ENCODE results near the gene ADCY10. TPM values are rescaled to one million over a fixed set of nuclear protein-coding genes. Genes with fewer than 3 reads are reported as not detected.

Gene ADCY10
- polyA plus RNA-seq, 1 experiment = 0.01 TPM

- no peak for TF ChIP-seq CTCF (IDR thresholded peaks at IDR 0.05; ENCODE audit: low read depth, low read length)
- no peaks in the 10 kb centered on the region for H3K27me3 ChIP-seq (ENCODE audit: control insufficient read depth, insufficient read depth, low read length)
- DNase-seq (ENCODE audit: low read depth, low spot score) = no peak
- H3K4me3 ChIP-seq (ENCODE audit: low read depth, low read length) = no peak overlapping the region
- ChIA-PET POLR2A (no interaction called here), CTCF (interaction anchor here (0.7 to 1.2 kb wide), 2 partner anchors 9 to 320 kb away, joined by 3 read pairs; no protein-coding TSS in a partner anchor)
- no peak overlapping the region for H3K27ac ChIP-seq (ENCODE audit: low read depth, low read length)
- no peaks in the 10 kb centered on the region for H3K9me3 ChIP-seq (ENCODE audit: control insufficient read depth, insufficient read depth, low read length)
Observed at GRCh38 chr1:167762061-167762746, 151.7 kb downstream of the ADCY10 start.

GRCh38 chr1:167761400-167761799 lies 152.5 kb downstream of the ADCY10 start:
- Histone ChIP-seq H3K4me3 (ENCODE audit: low read depth, low read length) (no peak overlapping the region), H3K27me3 (ENCODE audit: control insufficient read depth, insufficient read depth, low read length) (no peaks in the 10 kb centered on the region), H3K27ac (ENCODE audit: low read depth, low read length) (no peak overlapping the region), H3K9me3 (ENCODE audit: control insufficient read depth, insufficient read depth, low read length) (no peaks in the 10 kb centered on the region)
- no peak for TF ChIP-seq CTCF (IDR thresholded peaks at IDR 0.05; ENCODE audit: low read depth, low read length)
- DNase-seq (ENCODE audit: low read depth, low spot score) = no peak
- ChIA-PET POLR2A (interaction anchor here (0.6 kb wide), 1 partner anchor 303 kb away, joined by 6 read pairs; no protein-coding TSS in a partner anchor), CTCF (no interaction called here)

Other genes with a start within 250 kb of the ADCY10 start
- 144 and 198 TPM in 2 replicates for gene MPZL1, start 192.2 kb downstream of the ADCY10 start, polyA plus RNA-seq (2011; rRNA removed)
- 102 and 137 TPM in 2 replicates for gene DCAF6, start 22.5 kb upstream of the ADCY10 start, polyA plus RNA-seq (2011; rRNA removed)
- 50.0 and 70.0 TPM in 2 replicates for gene MPC2, start 22.9 kb upstream of the ADCY10 start, polyA plus RNA-seq (2011; rRNA removed)
- gene GPR161, start 222.8 kb upstream of the ADCY10 start, polyA plus RNA-seq (2011; rRNA removed) = 14.1 and 19.4 TPM in 2 replicates

Measured in AG04450 (cell line).